Islet of Langerhans (tissue), 1 donor: Measurements from ENCODE around the gene SIK3.

Source experiments
- FAIRE-seq: peaks from one replicate; lab custom pipeline; 2011; peaks lifted over from hg19 to GRCh38; lab: Jason Lieb, UNC

SIK3 gene

GRCh38 chr11:116964269-116964668 lies 134.0 kb downstream of the SIK3 start:
- FAIRE-seq: no peak

GRCh38 chr11:116963813-116964212 lies 134.4 kb downstream of the SIK3 start:
- no peak for FAIRE-seq

GRCh38 chr11:116962108-116962507 lies 136.1 kb downstream of the SIK3 start:
- FAIRE-seq: no peak

- no peak for FAIRE-seq
Observed at GRCh38 chr11:116960930-116961329, 137.3 kb downstream of the SIK3 start.

GRCh38 chr11:116958246-116958645 lies 140.0 kb downstream of the SIK3 start:
- no peak for FAIRE-seq

GRCh38 chr11:116955949-116956348 lies 142.3 kb downstream of the SIK3 start:
- no peak for FAIRE-seq

- FAIRE-seq: no peak
Observed at GRCh38 chr11:116955548-116955947, 142.7 kb downstream of the SIK3 start.

GRCh38 chr11:116953530-116954285 lies 144.5 kb downstream of the SIK3 start:
- no peak for FAIRE-seq

- FAIRE-seq: no peak
Observed at GRCh38 chr11:116951762-116952161, 146.5 kb downstream of the SIK3 start.

- FAIRE-seq: no peak
Observed at GRCh38 chr11:116950210-116950609, 148.0 kb downstream of the SIK3 start.

GRCh38 chr11:116948391-116948790 lies 149.8 kb downstream of the SIK3 start:
- no peak for FAIRE-seq

GRCh38 chr11:116946414-116946813 lies 151.8 kb downstream of the SIK3 start:
- FAIRE-seq: no peak

- FAIRE-seq: no peak
Observed at GRCh38 chr11:116939499-116939898, 158.7 kb downstream of the SIK3 start.

GRCh38 chr11:116938471-116939070 lies 159.7 kb downstream of the SIK3 start:
- no peak for FAIRE-seq

- FAIRE-seq: no peak
Observed at GRCh38 chr11:116936754-116937446, 161.3 kb downstream of the SIK3 start.

GRCh38 chr11:116935514-116935913 lies 162.7 kb downstream of the SIK3 start:
- FAIRE-seq: no peak

- no peak for FAIRE-seq
Observed at GRCh38 chr11:116935089-116935488, 163.1 kb downstream of the SIK3 start.

GRCh38 chr11:116933961-116934360 lies 164.3 kb downstream of the SIK3 start:
- no peak for FAIRE-seq

- no peak for FAIRE-seq
Observed at GRCh38 chr11:116932181-116932580, 166.0 kb downstream of the SIK3 start.

- no peak for FAIRE-seq
Observed at GRCh38 chr11:116931206-116931953, 166.8 kb downstream of the SIK3 start.

- no peak for FAIRE-seq
Observed at GRCh38 chr11:116930586-116930985, 167.6 kb downstream of the SIK3 start.

GRCh38 chr11:116930177-116930576 lies 168.1 kb downstream of the SIK3 start:
- FAIRE-seq: no peak
